Fibroblast of the aortic adventitia (primary cell): ENCODE data around the gene TSPAN11. TPM values are rescaled to one million over a fixed set of nuclear protein-coding genes. Genes with fewer than 3 reads are reported as not detected.

ENCODE experiments used
- DNase-seq: peaks from one replicate; pipeline ENCODE4 v3.0.0-alpha.2; 2010; ENCODE audit warnings: low read depth
- H3K4me3 ChIP-seq: 2 replicates; pipeline ENCODE4 v1.5.1; 2011; ENCODE audit warnings: low read depth, mild to moderate bottlenecking, control low read depth, low read length, moderate library complexity
- total RNA-seq: library from RNA; depleted of rRNA; stranded (reverse); fragments of >200 nt; gene quantifications from 2 replicates; pipeline ENCODE4 v1.2.3, GENCODE V29; 2012; ENCODE audit warnings: low replicate concordance
- TF ChIP-seq, protein P1 (sequence below): IDR thresholded peaks from 2 replicates; pipeline ENCODE4 v1.5.1; 2011; ENCODE audit warnings: mild to moderate bottlenecking, low read length, control low read depth, inconsistent platforms; ENCODE audit not compliant: insufficient read depth

Gene TSPAN11
- total RNA-seq, 1 donor = 0.36 TPM

DNA sequence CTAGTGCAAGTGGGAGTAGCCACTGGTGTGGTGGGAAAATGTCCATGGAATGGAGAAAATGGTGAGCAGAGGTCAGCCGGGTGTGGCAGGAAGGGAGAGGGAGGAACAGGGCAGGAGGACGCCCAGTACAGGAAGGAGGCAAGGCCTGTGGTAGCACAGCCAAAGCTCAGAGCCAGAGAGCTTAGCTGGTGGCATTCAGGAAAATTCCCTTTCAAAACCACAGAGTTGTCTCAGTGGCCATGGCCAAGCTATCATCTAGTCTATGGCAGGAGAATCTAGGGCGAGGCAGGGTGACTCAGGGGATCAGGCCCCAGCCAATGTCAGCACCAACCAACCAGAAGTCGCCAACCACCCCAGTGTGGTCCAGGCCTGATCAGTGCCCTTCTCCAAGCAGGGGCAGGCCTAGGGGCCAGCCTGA is 79.4 kb downstream of the TSPAN11 start:
- DNase-seq = peak; percentile 27
- TF ChIP-seq, protein P1, sequence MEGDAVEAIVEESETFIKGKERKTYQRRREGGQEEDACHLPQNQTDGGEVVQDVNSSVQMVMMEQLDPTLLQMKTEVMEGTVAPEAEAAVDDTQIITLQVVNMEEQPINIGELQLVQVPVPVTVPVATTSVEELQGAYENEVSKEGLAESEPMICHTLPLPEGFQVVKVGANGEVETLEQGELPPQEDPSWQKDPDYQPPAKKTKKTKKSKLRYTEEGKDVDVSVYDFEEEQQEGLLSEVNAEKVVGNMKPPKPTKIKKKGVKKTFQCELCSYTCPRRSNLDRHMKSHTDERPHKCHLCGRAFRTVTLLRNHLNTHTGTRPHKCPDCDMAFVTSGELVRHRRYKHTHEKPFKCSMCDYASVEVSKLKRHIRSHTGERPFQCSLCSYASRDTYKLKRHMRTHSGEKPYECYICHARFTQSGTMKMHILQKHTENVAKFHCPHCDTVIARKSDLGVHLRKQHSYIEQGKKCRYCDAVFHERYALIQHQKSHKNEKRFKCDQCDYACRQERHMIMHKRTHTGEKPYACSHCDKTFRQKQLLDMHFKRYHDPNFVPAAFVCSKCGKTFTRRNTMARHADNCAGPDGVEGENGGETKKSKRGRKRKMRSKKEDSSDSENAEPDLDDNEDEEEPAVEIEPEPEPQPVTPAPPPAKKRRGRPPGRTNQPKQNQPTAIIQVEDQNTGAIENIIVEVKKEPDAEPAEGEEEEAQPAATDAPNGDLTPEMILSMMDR = no peak
- H3K4me3 ChIP-seq = no peak overlapping the region

DNA sequence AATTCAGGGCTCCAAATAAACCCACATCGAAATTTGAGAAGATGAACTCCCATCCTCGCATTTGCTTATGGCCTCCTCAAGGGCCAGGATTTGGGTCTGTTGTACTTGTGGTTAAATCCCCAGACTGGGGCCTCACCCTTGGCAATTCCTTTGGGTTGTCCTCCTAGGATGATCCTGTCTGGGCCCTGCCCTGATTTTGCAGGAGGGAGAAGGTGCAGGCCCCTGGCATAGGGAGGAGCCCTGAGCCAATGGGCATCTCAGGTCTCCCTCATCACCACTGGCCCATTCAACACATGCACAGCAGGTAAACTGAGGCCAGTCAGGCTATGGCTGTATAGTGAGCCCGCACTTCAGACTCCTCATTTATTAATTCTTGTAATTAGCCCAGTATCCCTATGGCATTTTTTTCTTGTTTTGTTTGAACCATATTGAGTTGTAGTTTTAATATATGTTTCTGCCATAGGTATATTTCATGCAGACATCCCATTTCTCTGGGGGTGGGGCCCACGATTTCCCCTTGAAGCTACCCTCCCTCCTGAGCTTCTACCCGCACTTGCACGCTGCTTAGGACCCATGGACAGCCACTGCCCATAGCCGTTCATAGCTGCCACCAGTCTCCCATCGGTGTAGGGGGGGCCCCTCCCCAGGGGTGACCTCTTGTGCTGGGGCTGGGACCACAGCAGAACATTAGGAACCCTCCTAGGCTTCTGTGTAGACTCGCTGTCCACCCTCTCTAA is 80.0 kb downstream of the TSPAN11 start:
- DNase-seq = no peak
- H3K4me3 ChIP-seq = no peak overlapping the region
- TF ChIP-seq, protein P1 = no peak

GRCh38 chr12:31007153-31007495 is 80.6 kb downstream of the TSPAN11 start:
- TF ChIP-seq, protein P1 = no peak
- no peak for DNase-seq

GRCh38 chr12:31007636-31008175 is 81.2 kb downstream of the TSPAN11 start:
- no peak overlapping the region for H3K4me3 ChIP-seq
- no peak for DNase-seq
- TF ChIP-seq, protein P1 = no peak

More at GRCh38 chr12:31007153-31007495, 80.6 kb downstream of the TSPAN11 start:
- no peak overlapping the region for H3K4me3 ChIP-seq

DNA sequence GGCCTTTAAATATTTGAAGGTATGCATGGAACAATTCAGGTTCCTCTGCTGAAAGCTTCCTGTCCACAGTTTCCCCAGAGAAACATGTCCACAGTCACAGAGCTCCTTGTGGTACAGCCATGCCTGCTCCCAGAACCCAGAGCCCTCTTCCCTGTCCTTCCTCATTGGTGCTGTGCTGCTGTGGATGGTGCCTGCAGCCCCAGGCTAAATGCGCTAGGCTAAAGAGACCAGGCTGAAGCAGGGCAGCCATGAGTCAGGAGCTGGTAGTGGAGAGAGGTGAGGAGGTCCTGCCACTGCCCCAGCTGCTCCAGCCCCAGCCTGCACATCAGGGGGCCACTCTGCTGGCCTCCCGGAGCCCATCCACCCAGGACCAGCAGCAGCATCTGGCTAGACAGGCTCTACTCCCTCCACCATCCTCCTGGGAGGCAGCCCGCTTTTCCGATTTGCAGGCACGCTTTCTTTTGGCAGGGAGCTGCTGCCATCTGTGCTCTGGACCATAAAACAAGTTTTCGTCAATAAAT is 81.8 kb downstream of the TSPAN11 start:
- DNase-seq = no peak
- TF ChIP-seq, protein P1 = no peak
- no peak overlapping the region for H3K4me3 ChIP-seq

GRCh38 chr12:31008961-31009840 is 82.7 kb downstream of the TSPAN11 start:
- H3K4me3 ChIP-seq = no peak overlapping the region
- DNase-seq = no peak
- TF ChIP-seq, protein P1 = no peak
